DOHH2 (cell line): ENCODE measurements around the gene FNDC3B.

Source experiments
- EZH2phosphoT487 ChIP-seq: fragments of 200-600 bp; sonication (generic); IDR thresholded peaks from 2 replicates; pipeline ENCODE4 v1.6.1; 2017; ENCODE audit warnings: borderline replicate concordance, mild to moderate bottlenecking, antibody characterized with exemption, low read length, moderate library complexity, mixed read lengths
- TF ChIP-seq, protein P1 (sequence below): fragments of 200-600 bp; sonication (generic); IDR thresholded peaks from one replicate; pipeline ENCODE4 v1.5.1; 2014; ENCODE audit warnings: antibody characterized with exemption, mild to moderate bottlenecking, low read depth, low read length; ENCODE audit not compliant: poor library complexity, severe bottlenecking

GRCh38 chr3:172082820-172083513, 43.6 kb downstream of the FNDC3B start:
- TF ChIP-seq, protein P1, sequence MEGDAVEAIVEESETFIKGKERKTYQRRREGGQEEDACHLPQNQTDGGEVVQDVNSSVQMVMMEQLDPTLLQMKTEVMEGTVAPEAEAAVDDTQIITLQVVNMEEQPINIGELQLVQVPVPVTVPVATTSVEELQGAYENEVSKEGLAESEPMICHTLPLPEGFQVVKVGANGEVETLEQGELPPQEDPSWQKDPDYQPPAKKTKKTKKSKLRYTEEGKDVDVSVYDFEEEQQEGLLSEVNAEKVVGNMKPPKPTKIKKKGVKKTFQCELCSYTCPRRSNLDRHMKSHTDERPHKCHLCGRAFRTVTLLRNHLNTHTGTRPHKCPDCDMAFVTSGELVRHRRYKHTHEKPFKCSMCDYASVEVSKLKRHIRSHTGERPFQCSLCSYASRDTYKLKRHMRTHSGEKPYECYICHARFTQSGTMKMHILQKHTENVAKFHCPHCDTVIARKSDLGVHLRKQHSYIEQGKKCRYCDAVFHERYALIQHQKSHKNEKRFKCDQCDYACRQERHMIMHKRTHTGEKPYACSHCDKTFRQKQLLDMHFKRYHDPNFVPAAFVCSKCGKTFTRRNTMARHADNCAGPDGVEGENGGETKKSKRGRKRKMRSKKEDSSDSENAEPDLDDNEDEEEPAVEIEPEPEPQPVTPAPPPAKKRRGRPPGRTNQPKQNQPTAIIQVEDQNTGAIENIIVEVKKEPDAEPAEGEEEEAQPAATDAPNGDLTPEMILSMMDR = no peak
- TF ChIP-seq EZH2phosphoT487 = no peak
